Esophagus squamous epithelium (tissue), 5 donors: ENCODE measurements around the gene THSD7B. TPM values are rescaled to one million over a fixed set of nuclear protein-coding genes. Genes with fewer than 3 reads are reported as not detected.

Source experiments
- DNase-seq: peaks from one replicate; lab custom pipeline; 2025; lab: John Stamatoyannopoulos, UW
- H3K27ac ChIP-seq, 4 donors: fragments of 200-600 bp; sonication (generic); one replicate each; pipeline ENCODE4 v1.5.1; 2016 to 2019; ENCODE audit warnings: mild to moderate bottlenecking in 1 of 4
- H3K27me3 ChIP-seq, 4 donors: fragments of 200-600 bp; sonication (generic); 1 replicate in 3 of 4; 2 replicates in 1 of 4; pipeline versions ENCODE4 v1.5.1 to v1.6.0; 2017 to 2021; ENCODE audit warnings: antibody characterized with exemption in 1 of 4
- H3K36me3 ChIP-seq, 3 donors: fragments of 200-600 bp; sonication (generic); one replicate each; pipeline ENCODE4 v1.5.1; 2016 to 2019
- H3K4me1 ChIP-seq, 3 donors: fragments of 200-600 bp; sonication (generic); one replicate each; pipeline ENCODE4 v1.5.1; 2017 to 2019
- H3K4me3 ChIP-seq, 4 donors: fragments of 200-600 bp; sonication (generic); 1 replicate in 3 of 4; 2 replicates in 1 of 4; pipeline ENCODE4 v1.5.1; 2016 to 2019; ENCODE audit warnings: mild to moderate bottlenecking in 2 of 4, moderate library complexity in 1 of 4
- H3K9me3 ChIP-seq, 3 donors: fragments of 200-600 bp; sonication (generic); one replicate each; pipeline ENCODE4 v1.5.1; 2016 to 2019
- POLR2A ChIP-seq, 4 donors: fragments of 450-650 bp; IDR thresholded peaks; one replicate each; pipeline ENCODE4 v1.6.1; 2017; ENCODE audit warnings: antibody characterized with exemption in 4 of 4, mild to moderate bottlenecking in 4 of 4, moderate library complexity in 3 of 4
- WGBS, 2 donors: methylation state at CpG; one replicate each; pipeline ENCODE4 v1.1.5; 2018; 5-methylcytosine and 5-hydroxymethylcytosine counted together
- intact Hi-C: fragments of 100-400 bp; cut with DNase I; formaldehyde crosslinking; loops from one replicate; pipeline ENCODE4 v1.15.0; 2022
- total RNA-seq, 4 donors: library from RNA; depleted of rRNA; stranded (reverse); fragments of >200 nt; gene quantifications; one replicate each; pipeline ENCODE4 v1.1.0, GENCODE V29; 2016
- TF ChIP-seq, protein P1 (sequence below), 6 experiments: fragments of 450-650 bp in 4 of 6; fragments of 200-600 bp in 2 of 6; sonication (generic) in 2 of 6; IDR thresholded peaks; one replicate each; pipeline ENCODE4 v1.5.1; 2016 to 2019; ENCODE audit warnings: antibody characterized with exemption in 6 of 6, mild to moderate bottlenecking in 4 of 6, moderate library complexity in 4 of 6
- donor health status: DM: yes; HTN: yes; CAD: no.

THSD7B gene
- total RNA-seq, 4 donors from 2014 or later = 0.31 to 0.97 (median 0.72) TPM

DNA sequence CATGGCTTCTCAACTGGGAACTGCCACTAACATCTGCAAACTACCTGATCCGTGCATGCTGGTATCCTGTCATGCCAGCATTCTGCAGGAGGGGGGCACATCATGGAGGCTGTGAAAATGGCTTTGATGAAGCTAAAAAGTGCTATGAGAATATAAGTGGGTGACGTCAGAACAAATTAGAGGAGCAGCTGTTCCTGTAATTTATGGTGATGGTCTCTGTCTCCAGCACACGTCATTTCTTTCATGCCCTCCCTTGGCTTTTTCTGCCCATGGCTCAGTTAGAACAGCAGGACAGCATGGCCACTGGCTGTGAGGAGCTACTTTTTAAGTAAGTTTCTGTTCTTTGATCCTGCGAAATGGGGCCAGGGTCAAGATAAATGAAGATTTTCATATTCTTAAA lies 466.3 kb downstream of the THSD7B start:
- no peaks in the 10 kb centered on the region for H3K27me3 ChIP-seq
- DNase-seq = no peak
- H3K36me3 ChIP-seq = no peaks in the 10 kb centered on the region
- no peaks in the 10 kb centered on the region for H3K4me1 ChIP-seq
- no peak overlapping the region for H3K4me3 ChIP-seq
- 63 to 89% methylated on average over 4 of the region's 4 CpGs for WGBS, 2 donors
- H3K27ac ChIP-seq = no peak overlapping the region
- H3K9me3 ChIP-seq = no peaks in the 10 kb centered on the region
- TF ChIP-seq, protein P1, sequence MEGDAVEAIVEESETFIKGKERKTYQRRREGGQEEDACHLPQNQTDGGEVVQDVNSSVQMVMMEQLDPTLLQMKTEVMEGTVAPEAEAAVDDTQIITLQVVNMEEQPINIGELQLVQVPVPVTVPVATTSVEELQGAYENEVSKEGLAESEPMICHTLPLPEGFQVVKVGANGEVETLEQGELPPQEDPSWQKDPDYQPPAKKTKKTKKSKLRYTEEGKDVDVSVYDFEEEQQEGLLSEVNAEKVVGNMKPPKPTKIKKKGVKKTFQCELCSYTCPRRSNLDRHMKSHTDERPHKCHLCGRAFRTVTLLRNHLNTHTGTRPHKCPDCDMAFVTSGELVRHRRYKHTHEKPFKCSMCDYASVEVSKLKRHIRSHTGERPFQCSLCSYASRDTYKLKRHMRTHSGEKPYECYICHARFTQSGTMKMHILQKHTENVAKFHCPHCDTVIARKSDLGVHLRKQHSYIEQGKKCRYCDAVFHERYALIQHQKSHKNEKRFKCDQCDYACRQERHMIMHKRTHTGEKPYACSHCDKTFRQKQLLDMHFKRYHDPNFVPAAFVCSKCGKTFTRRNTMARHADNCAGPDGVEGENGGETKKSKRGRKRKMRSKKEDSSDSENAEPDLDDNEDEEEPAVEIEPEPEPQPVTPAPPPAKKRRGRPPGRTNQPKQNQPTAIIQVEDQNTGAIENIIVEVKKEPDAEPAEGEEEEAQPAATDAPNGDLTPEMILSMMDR (IDR thresholded peaks at IDR 0.05) = no peak
- no peak for TF ChIP-seq POLR2A (IDR thresholded peaks at IDR 0.05)
- intact Hi-C loops = no loop called here

DNA sequence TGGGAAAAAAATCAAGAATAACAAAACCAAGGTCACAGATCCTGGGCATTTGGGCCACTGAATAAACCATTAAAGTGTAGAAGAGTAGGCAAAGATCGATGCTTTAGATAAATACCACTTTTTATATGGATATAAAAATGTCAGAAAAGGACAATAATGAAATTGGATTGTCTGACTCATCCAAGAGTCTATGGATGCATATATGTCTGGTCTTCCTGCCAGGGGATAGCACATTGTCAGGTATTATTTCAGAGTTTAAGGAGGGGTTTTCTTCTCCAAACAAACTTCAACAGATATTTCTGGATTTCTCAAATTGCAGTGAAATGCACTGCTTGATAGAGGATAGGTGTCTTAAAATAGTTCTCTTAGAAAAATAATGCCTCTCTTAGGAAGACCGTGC lies 466.7 kb downstream of the THSD7B start:
- no peaks in the 10 kb centered on the region for H3K36me3 ChIP-seq
- no peak for DNase-seq
- 77 to 81% methylated on average over 2 of the region's 2 CpGs for WGBS, 2 donors
- H3K27me3 ChIP-seq = no peaks in the 10 kb centered on the region
- no peaks in the 10 kb centered on the region for H3K9me3 ChIP-seq
- H3K4me3 ChIP-seq = no peak overlapping the region
- no peaks in the 10 kb centered on the region for H3K4me1 ChIP-seq
- intact Hi-C loops = no loop called here
- no peak overlapping the region for H3K27ac ChIP-seq
- TF ChIP-seq, protein P1 (IDR thresholded peaks at IDR 0.05) = no peak
- no peak for TF ChIP-seq POLR2A (IDR thresholded peaks at IDR 0.05)

DNA sequence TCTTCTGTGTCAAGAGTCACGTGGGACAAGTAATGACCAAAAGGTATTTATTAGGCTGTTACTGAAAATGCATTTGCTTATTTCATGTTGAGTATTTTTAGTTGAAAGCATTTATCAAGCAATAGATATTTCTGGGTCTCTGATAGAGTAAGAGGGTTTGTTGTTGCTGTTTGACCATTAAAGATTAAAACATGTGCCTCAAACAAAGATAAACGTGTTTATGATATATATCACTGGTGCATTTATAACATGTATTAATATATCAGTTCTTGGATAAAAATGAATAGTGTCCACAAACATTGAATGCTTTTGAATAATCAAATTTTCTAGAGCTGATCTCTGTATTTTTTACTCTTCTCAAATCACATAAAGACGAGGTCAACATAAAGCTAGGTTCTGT lies 467.7 kb downstream of the THSD7B start:
- Histone ChIP-seq H3K4me3 (no peak overlapping the region), H3K36me3 (no peaks in the 10 kb centered on the region), H3K9me3 (no peaks in the 10 kb centered on the region), H3K27me3 (no peaks in the 10 kb centered on the region), H3K4me1 (no peaks in the 10 kb centered on the region), H3K27ac (no peak overlapping the region)
- no peak for DNase-seq
- TF ChIP-seq, protein P1 (IDR thresholded peaks at IDR 0.05) = no peak
- TF ChIP-seq POLR2A (IDR thresholded peaks at IDR 0.05) = no peak
- intact Hi-C loops = no loop called here
- WGBS, 2 donors = 84 to 87% methylated on average over 3 of the region's 3 CpGs

DNA sequence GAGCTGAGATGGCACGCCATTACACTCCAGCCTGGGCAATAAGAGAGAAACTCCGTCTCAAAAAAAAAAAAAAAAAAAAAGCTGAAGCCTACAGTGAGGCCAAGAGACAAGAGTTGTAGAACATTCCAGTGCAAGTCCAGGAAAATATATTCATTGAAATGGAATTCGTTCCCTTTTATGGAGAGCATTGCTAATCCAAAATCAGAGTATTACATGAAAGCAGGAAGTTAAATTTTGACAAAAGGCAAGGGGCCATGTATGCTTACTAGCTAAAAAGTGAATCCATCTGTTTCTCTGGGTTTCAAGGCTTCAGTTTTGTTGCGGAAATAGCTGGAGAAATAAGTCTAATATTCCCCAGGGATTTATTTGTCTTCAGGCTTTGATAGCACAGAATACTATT lies 471.7 kb downstream of the THSD7B start:
- Histone ChIP-seq H3K9me3 (no peaks in the 10 kb centered on the region), H3K4me3 (no peak overlapping the region), H3K4me1 (no peaks in the 10 kb centered on the region), H3K27ac (no peak overlapping the region), H3K36me3 (no peaks in the 10 kb centered on the region), H3K27me3 (no peaks in the 10 kb centered on the region)
- 71 to 76% methylated on average over 4 of the region's 4 CpGs for WGBS, 2 donors
- intact Hi-C loops = no loop called here
- no peak for TF ChIP-seq POLR2A (IDR thresholded peaks at IDR 0.05)
- TF ChIP-seq, protein P1 (IDR thresholded peaks at IDR 0.05) = no peak
- DNase-seq = no peak

DNA sequence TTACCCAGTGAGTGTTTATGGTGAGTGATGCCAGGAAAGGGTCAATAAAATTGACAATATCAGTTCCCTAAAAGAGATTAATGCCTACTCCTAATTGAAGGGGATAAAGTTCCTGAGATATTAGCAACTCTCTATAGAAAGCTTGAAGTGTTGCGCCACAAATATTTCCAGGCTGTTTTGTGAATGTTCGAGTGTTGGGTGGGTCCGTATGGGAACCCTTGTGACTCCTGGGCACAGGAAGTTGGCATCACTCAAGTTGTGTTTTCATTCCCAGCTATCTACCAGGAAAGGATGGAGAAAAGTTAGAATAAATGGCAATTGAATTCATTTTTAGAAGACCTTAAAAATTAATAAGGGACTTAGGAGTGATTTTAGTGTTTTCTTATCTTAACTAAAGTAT lies 472.7 kb downstream of the THSD7B start:
- TF ChIP-seq, protein P1 (IDR thresholded peaks at IDR 0.05) = no peak
- TF ChIP-seq POLR2A (IDR thresholded peaks at IDR 0.05) = no peak
- WGBS, 2 donors = 83 to 87% methylated on average over 3 of the region's 3 CpGs

More for the DNA sequence above, 472.7 kb downstream of the THSD7B start:
- no peak overlapping the region for H3K27ac ChIP-seq
- no peaks in the 10 kb centered on the region for H3K9me3 ChIP-seq
- H3K4me1 ChIP-seq = no peaks in the 10 kb centered on the region
- H3K4me3 ChIP-seq = no peak overlapping the region
- intact Hi-C loops = no loop called here
- no peaks in the 10 kb centered on the region for H3K27me3 ChIP-seq
- no peaks in the 10 kb centered on the region for H3K36me3 ChIP-seq
- no peak for DNase-seq
